Transverse colon (tissue), 4 donors: ENCODE data around the gene NDUFA9. TPM values are rescaled to one million over a fixed set of nuclear protein-coding genes. Genes with fewer than 3 reads are reported as not detected.

Experiments used
- DNase-seq: peaks from one replicate; pipeline ENCODE4 v3.0.0-alpha.2; 2019
- H3K27ac ChIP-seq, 4 donors: fragments of 200-600 bp; sonication (generic); 2 replicates each; pipeline ENCODE4 v1.5.1; 2016 to 2018; ENCODE audit warnings: inconsistent platforms in 4 of 4
- H3K27me3 ChIP-seq: fragments of 200-600 bp; sonication (generic); 2 replicates; pipeline ENCODE4 v1.5.1; 2017; ENCODE audit warnings: inconsistent platforms
- H3K36me3 ChIP-seq, 4 donors: fragments of 200-600 bp; sonication (generic); 2 replicates each; pipeline ENCODE4 v1.5.1; 2017 to 2019; ENCODE audit warnings: inconsistent platforms in 4 of 4
- H3K4me1 ChIP-seq, 4 donors: fragments of 200-600 bp; sonication (generic); 2 replicates each; pipeline ENCODE4 v1.5.1; 2017 to 2020; ENCODE audit warnings: inconsistent platforms in 4 of 4
- H3K4me3 ChIP-seq, 4 donors: fragments of 200-600 bp; sonication (generic); 1 replicate in 1 of 4; 2 replicates in 3 of 4; pipeline versions ENCODE4 v1.5.1 to v1.6.1; 2017 to 2019; ENCODE audit warnings: inconsistent platforms in 4 of 4
- H3K9me3 ChIP-seq, 2 donors: fragments of 200-600 bp; sonication (generic); 2 replicates each; pipeline ENCODE4 v1.5.1; 2017 to 2019; ENCODE audit warnings: inconsistent platforms in 2 of 2
- EP300 ChIP-seq: sonication (generic); formaldehyde crosslinking; IDR thresholded peaks from one replicate; pipeline ENCODE4 v1.6.1; 2017; ENCODE audit warnings: antibody characterized with exemption, low read depth
- POLR2A ChIP-seq: fragments of 450-650 bp; IDR thresholded peaks from one replicate; pipeline ENCODE4 v1.6.1; 2016; ENCODE audit warnings: antibody characterized with exemption, mild to moderate bottlenecking, moderate library complexity
- POLR2AphosphoS5 ChIP-seq, 3 donors: sonication (generic); formaldehyde crosslinking; IDR thresholded peaks; one replicate each; pipeline ENCODE4 v1.6.1; 2016; ENCODE audit warnings: antibody characterized with exemption in 3 of 3
- WGBS, 2 donors: methylation state at CpG; one replicate each; pipeline ENCODE4 v1.1.5; 2018; ENCODE audit warnings: low coverage in 1 of 2; 5-methylcytosine and 5-hydroxymethylcytosine counted together
- in situ Hi-C, 4 donors: fragments of 200-750 bp; cut with MboI; loops; one replicate each; pipeline versions ENCODE4 v1.15.0 to v1.15.1; 2017; ENCODE audit warnings: low sequenced_read_pairs in 3 of 4, low pct_ligation_motif_present in 1 of 4, low pct_unique_long_range_greater_than_20kb in 1 of 4
- intact Hi-C: fragments of 100-400 bp; cut with DNase I; formaldehyde crosslinking; loops from one replicate; pipeline ENCODE4 v1.15.1; 2023; ENCODE audit warnings: low total_unique reads
- total RNA-seq, 4 donors: library from RNA; depleted of rRNA; stranded (reverse); fragments of >200 nt; gene quantifications; one replicate each; pipeline ENCODE4 v1.1.0, GENCODE V29; 2016
- TF ChIP-seq, protein P1 (sequence below), 5 experiments: fragments of 200-600 bp in 3 of 5; fragments of 450-650 bp in 2 of 5; sonication (generic) in 3 of 5; IDR thresholded peaks; 1 replicate in 2 of 5; 2 replicates in 3 of 5; pipeline ENCODE4 v1.5.1; 2016 to 2017; ENCODE audit warnings: antibody characterized with exemption in 5 of 5, inconsistent platforms in 3 of 5, mild to moderate bottlenecking in 2 of 5, moderate library complexity in 1 of 5

Gene NDUFA9
- total RNA-seq, 4 donors from 2014 or later: 43.8 to 99.9 (median 61.2) TPM

DNA sequence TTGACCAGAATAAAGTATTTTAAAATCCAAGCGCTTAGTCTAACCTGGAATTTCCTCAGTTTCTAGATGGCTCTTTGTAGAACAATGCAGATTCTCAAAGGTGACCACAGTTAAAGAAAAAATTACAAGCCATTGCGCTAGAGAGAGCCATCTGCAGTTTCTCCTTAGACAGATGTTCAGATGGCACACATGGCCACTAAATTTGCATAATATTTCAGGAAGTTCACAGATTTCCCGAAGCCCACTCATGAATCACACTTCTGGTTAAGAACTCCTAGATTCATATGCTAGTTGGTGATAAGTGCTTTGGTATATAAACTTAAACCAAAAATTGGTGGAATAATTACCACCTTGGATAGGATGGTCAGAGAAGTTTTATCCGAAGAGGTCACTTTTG is 812 bp upstream of the NDUFA9 start:
- intact Hi-C loops: no loop called here
- peak overlapping the region; percentile 61 to 83 (median 67) for H3K4me3 ChIP-seq
- H3K27ac ChIP-seq: peak overlapping the region; percentile 87 to 96 (median 91)
- 0 to 21% methylated on average over 3 to 4 of the region's 4 CpGs for WGBS, 2 donors
- H3K36me3 ChIP-seq: no peaks in the 10 kb centered on the region
- TF ChIP-seq POLR2AphosphoS5 (IDR thresholded peaks at IDR 0.05) (no peak), EP300 (no peak), POLR2A (no peak)
- TF ChIP-seq, protein P1, sequence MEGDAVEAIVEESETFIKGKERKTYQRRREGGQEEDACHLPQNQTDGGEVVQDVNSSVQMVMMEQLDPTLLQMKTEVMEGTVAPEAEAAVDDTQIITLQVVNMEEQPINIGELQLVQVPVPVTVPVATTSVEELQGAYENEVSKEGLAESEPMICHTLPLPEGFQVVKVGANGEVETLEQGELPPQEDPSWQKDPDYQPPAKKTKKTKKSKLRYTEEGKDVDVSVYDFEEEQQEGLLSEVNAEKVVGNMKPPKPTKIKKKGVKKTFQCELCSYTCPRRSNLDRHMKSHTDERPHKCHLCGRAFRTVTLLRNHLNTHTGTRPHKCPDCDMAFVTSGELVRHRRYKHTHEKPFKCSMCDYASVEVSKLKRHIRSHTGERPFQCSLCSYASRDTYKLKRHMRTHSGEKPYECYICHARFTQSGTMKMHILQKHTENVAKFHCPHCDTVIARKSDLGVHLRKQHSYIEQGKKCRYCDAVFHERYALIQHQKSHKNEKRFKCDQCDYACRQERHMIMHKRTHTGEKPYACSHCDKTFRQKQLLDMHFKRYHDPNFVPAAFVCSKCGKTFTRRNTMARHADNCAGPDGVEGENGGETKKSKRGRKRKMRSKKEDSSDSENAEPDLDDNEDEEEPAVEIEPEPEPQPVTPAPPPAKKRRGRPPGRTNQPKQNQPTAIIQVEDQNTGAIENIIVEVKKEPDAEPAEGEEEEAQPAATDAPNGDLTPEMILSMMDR (IDR thresholded peaks at IDR 0.05): no peak
- peaks cover 10 to 45% (median 23%) of the 10 kb centered on the region in 4 donors for H3K4me1 ChIP-seq
- no peaks in the 10 kb centered on the region for H3K9me3 ChIP-seq
- in situ Hi-C loops: no loop called here
- no peak for DNase-seq
- no peaks in the 10 kb centered on the region for H3K27me3 ChIP-seq

DNA sequence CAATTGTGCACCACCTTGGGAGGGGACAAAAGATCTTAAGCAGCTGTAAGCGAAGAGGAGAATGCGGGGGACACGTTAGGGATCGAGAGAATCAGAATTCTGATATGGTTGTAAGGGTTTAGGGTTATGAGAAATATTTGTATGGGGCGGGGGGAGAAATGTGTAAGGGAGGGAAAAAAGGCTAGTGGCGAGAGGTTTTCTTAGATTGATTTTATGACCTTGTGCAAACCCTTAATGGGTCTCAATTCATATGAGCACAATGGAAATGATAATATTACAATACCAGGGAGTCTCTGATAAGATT is 396 bp downstream of the NDUFA9 start:
- H3K9me3 ChIP-seq: no peaks in the 10 kb centered on the region
- TF ChIP-seq EP300 (no peak), POLR2A (no peak)
- TF ChIP-seq, protein P1 (IDR thresholded peaks at IDR 0.05): no peak
- WGBS, 2 donors: 0 to 6% methylated on average over 6 of the region's 6 CpGs
- H3K4me3 ChIP-seq: peak overlapping the region; percentile 61 to 83 (median 67)
- H3K27ac ChIP-seq: peak overlapping the region; percentile 87 to 96 (median 91)
- peaks cover 0 to 2% (median 0%) of the 10 kb centered on the region in 4 donors for H3K36me3 ChIP-seq
- H3K27me3 ChIP-seq: no peaks in the 10 kb centered on the region
- peaks cover 10 to 49% (median 25%) of the 10 kb centered on the region in 4 donors for H3K4me1 ChIP-seq
- intact Hi-C loops: no loop called here
- no peak for DNase-seq
- in situ Hi-C loops: no loop called here

DNA sequence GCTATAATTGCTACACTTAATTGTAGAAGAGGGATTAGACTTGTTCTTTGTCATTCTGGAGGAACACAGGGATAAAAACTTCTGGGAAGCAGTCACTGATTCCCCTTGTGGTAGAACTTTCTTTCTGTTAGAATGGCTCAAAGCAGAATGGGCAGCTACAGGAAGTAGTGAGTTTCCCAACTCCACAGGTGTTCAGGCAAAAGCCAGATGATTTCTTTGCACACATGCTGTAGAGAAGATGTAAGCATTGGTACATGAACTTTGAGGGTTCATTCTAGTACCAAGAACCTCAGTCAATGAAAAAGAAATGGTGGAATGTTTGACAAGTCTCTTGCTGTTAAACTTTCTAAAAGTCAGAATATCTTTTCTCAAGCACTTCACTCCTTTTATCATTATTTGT is 4.3 kb downstream of the NDUFA9 start:
- Histone ChIP-seq H3K27ac (no peak overlapping the region), H3K4me1 (peaks cover 10 to 41% (median 17%) of the 10 kb centered on the region in 4 donors), H3K36me3 (peaks cover 0 to 40% (median 13%) of the 10 kb centered on the region in 4 donors), H3K4me3 (no peak overlapping the region), H3K27me3 (no peaks in the 10 kb centered on the region), H3K9me3 (no peaks in the 10 kb centered on the region)
- intact Hi-C loops (no loop called here), in situ Hi-C loops (no loop called here)
- DNase-seq: no peak
- TF ChIP-seq, protein P1 (IDR thresholded peaks at IDR 0.05): no peak
- no peak for TF ChIP-seq EP300
- TF ChIP-seq POLR2AphosphoS5 (IDR thresholded peaks at IDR 0.05): no peak
- no peak for TF ChIP-seq POLR2A

DNA sequence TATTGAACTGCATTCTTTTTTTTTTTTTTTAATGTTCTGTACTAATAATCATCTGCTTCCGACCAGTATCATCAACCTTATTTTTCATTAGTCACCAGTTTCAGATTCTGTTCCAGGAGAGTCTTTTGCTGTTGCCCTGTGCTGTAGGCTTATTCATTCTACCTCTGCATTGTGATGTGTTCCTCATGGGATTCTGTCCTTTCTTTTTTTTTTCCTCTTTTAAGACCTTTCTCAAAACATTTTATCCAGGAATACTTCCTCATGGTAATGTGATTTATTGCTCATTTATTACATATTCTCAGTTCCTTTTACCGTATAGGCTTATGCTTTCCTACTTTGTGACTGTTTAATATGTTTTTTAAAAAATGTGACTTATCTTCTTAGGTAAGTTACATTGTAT is 4.8 kb downstream of the NDUFA9 start:
- no peak overlapping the region for H3K27ac ChIP-seq
- in situ Hi-C loops (no loop called here), intact Hi-C loops (no loop called here)
- WGBS, 2 donors: 60 to 67% methylated on average over 2 of the region's 2 CpGs
- peaks cover 10 to 39% (median 16%) of the 10 kb centered on the region in 4 donors for H3K4me1 ChIP-seq
- TF ChIP-seq POLR2A (no peak), POLR2AphosphoS5 (IDR thresholded peaks at IDR 0.05) (no peak), EP300 (no peak)
- TF ChIP-seq, protein P1 (IDR thresholded peaks at IDR 0.05): no peak
- no peak for DNase-seq
- no peak overlapping the region for H3K4me3 ChIP-seq
- H3K36me3 ChIP-seq: peaks cover 0 to 44% (median 14%) of the 10 kb centered on the region in 4 donors
- H3K27me3 ChIP-seq: no peaks in the 10 kb centered on the region
- no peaks in the 10 kb centered on the region for H3K9me3 ChIP-seq
